C4-2B (cell line): Measurements from ENCODE around the gene DUSP7.

Experiments
- H3K27ac ChIP-seq: fragments of 450-650 bp; 2 replicates; pipeline ENCODE4 v1.5.1; 2017
- ZFX ChIP-seq: fragments of 450-650 bp; IDR thresholded peaks from 2 replicates; pipeline ENCODE4 v1.6.1; 2017
- TF ChIP-seq, protein P1 (sequence below): fragments of 450-650 bp; conservative IDR thresholded peaks from 2 replicates; pipeline ENCODE4 v1.5.1; 2017; ENCODE audit warnings: mild to moderate bottlenecking

Gene DUSP7

DNA sequence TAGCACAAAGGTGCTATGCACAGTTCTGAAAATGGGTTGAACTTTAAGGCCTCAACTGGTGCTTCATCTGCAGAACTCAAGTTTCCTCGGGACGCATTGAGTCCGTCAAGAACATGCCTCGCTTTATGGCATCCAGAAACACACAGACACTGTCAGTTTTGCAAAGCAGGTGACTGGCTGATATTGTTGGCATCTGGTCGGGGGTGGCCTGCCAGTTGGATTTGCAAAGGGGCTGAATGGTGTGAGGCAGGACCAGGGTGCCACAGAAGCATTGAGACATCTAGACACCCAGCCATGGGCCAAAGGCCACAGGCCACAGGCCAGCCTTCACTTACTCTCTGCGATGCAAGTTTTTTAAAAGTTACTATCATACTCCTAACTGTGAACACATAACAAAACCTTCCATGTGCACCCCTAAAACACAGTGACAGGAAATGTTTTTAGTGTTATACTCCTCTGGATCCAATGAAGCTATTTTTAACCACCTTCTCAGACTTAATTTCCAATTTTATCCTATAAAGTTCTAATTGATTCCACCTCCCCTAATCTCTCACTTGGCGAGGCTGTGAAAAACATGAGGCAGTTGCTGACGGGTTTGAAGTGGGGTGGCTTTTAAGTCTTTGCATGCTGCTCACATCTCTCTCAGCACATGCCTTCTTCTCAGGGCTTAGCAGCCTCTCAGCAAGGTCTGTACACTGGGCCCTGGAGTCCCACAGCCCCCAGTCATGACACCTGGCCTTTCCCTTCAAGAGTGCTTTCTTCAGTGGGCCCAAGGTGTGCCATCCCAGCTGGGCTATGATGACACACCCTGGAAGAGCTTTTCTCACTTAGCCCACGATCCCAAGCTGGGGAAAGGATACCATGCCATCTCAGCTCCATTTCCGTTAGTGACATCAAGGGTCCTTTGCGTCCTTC, 38.5 kb upstream of the DUSP7 start:
- TF ChIP-seq ZFX: no peak
- TF ChIP-seq, protein P1, sequence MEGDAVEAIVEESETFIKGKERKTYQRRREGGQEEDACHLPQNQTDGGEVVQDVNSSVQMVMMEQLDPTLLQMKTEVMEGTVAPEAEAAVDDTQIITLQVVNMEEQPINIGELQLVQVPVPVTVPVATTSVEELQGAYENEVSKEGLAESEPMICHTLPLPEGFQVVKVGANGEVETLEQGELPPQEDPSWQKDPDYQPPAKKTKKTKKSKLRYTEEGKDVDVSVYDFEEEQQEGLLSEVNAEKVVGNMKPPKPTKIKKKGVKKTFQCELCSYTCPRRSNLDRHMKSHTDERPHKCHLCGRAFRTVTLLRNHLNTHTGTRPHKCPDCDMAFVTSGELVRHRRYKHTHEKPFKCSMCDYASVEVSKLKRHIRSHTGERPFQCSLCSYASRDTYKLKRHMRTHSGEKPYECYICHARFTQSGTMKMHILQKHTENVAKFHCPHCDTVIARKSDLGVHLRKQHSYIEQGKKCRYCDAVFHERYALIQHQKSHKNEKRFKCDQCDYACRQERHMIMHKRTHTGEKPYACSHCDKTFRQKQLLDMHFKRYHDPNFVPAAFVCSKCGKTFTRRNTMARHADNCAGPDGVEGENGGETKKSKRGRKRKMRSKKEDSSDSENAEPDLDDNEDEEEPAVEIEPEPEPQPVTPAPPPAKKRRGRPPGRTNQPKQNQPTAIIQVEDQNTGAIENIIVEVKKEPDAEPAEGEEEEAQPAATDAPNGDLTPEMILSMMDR: no peak
- no peak overlapping the region for H3K27ac ChIP-seq

DNA sequence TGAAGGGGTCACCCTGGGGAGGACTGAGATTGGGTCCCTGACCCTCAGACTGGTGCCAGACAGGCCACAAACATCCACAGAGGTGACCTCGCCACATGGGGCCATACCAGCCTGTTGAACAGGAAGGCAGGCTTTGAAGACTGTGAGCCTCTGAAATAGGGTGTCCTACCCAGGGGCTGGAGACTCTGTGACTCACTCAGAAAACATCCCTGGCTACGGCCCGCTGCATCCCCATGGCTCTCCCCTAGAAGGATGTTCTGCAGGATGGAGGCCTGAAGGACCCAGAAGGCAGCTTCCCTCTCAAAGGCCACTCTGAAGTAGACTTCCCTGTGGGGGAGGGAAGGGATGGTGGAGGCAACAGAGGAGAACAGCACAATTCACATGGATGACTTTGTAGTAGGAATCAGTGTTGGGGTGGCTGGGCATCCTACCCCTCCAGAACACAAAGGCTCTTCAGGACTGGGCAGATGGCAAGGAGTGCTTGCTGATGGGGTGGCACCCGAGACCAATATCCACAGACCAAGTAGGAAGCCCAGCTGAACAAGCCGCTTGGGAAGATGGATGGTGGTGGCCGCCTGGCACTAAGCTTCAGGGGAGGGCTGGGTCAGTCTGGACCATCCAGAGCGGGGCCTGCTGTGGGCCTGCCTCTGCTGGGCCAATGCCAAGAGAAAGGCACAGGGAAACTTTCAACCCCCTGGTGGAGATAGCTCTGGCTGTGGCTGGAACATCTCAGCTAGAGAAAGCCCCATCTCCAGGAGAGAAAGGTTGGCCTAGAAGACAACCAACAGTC, 37.6 kb upstream of the DUSP7 start:
- TF ChIP-seq ZFX: no peak
- TF ChIP-seq, protein P1: no peak
- no peak overlapping the region for H3K27ac ChIP-seq

DNA sequence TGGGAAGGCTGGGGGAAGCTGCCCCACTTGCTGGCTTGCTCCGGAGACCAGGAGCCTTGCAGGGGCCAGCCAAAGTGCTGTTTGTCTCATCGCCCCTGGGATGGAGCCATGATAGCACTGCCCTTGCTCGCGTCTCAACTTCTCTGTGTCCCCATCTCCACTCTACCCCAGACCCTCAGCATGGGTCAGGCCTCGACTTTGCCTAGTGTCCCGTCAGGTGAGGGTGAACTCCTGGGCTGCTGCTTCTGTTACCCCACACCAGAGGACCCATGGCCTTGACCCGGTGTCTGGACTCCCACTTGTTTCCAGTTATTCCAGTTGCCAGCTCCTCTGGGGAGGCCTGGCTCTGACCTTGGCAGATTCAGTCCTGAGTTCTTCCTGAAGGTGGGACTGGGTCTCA, 36.5 kb upstream of the DUSP7 start:
- no peak overlapping the region for H3K27ac ChIP-seq
- TF ChIP-seq, protein P1: no peak
- no peak for TF ChIP-seq ZFX

DNA sequence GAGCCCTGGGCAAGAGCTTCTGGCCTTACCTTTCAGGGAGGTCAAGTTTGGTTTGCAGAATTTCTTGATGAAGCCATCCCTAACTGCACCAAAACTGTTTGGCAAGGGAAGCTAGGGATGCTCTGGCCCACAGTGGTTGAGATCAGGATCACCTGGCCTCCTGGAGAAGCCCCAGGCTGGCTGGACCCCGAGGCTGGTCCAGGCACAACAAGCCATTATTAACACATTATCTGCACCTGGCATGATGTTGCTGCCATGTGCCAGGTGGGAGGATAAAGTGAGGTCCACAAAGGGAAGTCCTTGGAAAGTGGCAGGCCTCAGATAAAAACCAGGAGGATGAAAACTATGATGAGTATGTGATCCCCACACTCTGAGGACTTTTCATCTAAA, 35.9 kb upstream of the DUSP7 start:
- no peak for TF ChIP-seq ZFX
- TF ChIP-seq, protein P1: no peak

GRCh38 chr3:52091586-52092270, 35.4 kb upstream of the DUSP7 start:
- TF ChIP-seq, protein P1: no peak
- no peak for TF ChIP-seq ZFX
- no peak overlapping the region for H3K27ac ChIP-seq

More for the DNA sequence above, 35.9 kb upstream of the DUSP7 start:
- H3K27ac ChIP-seq: no peak overlapping the region

DNA sequence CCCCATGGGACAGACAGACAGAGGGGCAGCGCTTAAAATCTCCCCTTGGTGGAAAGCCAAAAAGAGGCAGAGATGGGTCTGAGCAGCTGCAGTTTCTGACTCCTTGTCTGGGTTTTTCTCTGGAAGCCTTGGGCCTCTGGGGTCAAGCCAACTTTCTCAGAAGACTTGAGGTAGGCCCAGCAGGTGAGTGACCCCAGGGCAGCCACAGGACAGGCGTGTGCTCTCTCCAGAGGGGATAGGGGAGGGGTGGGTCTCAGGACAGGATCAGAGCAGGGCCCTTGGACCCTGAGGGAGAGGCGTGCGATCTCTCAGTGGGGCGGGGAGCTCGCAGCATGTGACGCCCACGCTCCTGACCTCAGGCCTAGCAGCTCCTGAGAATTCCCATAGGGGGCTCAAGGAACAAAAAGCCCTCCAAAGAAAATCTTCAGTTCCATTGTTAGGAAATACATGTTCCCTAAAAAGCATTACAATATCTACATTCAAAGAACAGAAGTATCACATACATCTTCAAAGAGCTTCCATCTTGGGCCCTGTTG, 34.6 kb upstream of the DUSP7 start:
- H3K27ac ChIP-seq: no peak overlapping the region
- TF ChIP-seq, protein P1: no peak
- no peak for TF ChIP-seq ZFX
